Activated T-cell treated with anti-CD3 and anti-CD28 coated beads, Interleukin-2, amount 50 U/mL, for 4 hours (primary cell): ENCODE measurements around the gene SRP14. TPM values are rescaled to one million over a fixed set of nuclear protein-coding genes. Genes with fewer than 3 reads are reported as not detected.
A peak's percentile ranks its signal among the peaks of the same experiment; 100 is the strongest.

Experiments used
- ATAC-seq, 2 donors: fragments of 200-7000 bp; cut with Tn5 transposase; one replicate each; pipeline ENCODE4 v1.10.0; 2021
- DNase-seq: peaks from one replicate; pipeline ENCODE4 v3.0.0-alpha.2; 2020
- H3K27me3 Mint-ChIP-seq: one replicate; pipeline ENCODE4 v1.8.0; 2021; ENCODE audit warnings: low read depth, mixed read lengths
- H3K36me3 Mint-ChIP-seq: one replicate; pipeline ENCODE4 v1.8.0; 2022; ENCODE audit warnings: mixed read lengths; ENCODE audit not compliant: insufficient read depth
- H3K4me1 Mint-ChIP-seq: one replicate; pipeline ENCODE4 v1.8.0; 2021; ENCODE audit warnings: low read depth, mixed read lengths
- H3K4me3 Mint-ChIP-seq: one replicate; pipeline ENCODE4 v1.8.0; 2021; ENCODE audit warnings: mild to moderate bottlenecking, moderate library complexity, mixed read lengths
- H3K9me3 Mint-ChIP-seq: one replicate; pipeline ENCODE4 v1.8.0; 2021; ENCODE audit warnings: mixed read lengths
- total RNA-seq, 3 donors: library from RNA; stranded (reverse); gene quantifications; one replicate each; pipeline ENCODE4 v1.2.1, GENCODE V29; 2021

The SRP14 gene
- total RNA-seq, 3 donors from 2014 or later, result 186 to 222 (median 214) TPM

DNA sequence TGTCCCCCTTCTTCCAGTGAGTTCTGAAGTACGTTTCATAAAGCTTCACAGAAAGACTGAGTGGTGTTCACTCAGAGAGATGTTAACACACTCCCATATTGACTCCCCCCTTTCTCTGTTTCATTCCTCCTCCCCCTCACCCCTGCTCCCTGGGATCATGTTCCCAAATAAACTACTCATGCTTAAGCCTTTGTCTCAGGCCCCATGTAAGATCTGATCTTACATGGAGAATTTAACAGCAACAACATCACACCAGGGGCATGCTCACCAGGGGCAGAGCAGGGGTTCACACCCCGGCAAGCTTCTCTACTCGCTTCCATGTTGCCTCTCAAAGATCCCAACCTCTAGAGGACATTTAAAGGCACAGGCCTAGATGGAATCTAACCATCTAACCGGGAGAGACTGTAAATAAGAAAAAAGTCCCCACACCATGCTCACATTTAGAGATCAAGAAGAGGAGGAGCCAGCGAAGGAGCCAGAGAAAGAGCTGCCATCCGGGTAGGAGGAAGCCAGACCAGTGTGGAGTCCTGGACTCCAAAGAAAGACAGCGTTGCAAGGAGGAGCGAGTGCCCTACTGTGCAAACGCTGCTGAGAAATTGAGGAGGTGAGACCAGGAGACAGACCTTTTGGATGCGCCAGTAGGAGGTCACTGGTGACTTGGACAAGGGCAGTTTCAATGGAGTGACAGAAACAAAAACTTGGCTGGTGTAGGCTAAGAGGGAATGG lies 21.4 kb upstream of the SRP14 start:
- DNase-seq (no peak), ATAC-seq (no peak)
- Mint-ChIP-seq H3K4me1 (peaks cover 33% of the 10 kb centered on the region), H3K36me3 (peaks cover 9% of the 10 kb centered on the region), H3K4me3 (no peak overlapping the region), H3K9me3 (no peaks in the 10 kb centered on the region), H3K27me3 (no peaks in the 10 kb centered on the region)

DNA sequence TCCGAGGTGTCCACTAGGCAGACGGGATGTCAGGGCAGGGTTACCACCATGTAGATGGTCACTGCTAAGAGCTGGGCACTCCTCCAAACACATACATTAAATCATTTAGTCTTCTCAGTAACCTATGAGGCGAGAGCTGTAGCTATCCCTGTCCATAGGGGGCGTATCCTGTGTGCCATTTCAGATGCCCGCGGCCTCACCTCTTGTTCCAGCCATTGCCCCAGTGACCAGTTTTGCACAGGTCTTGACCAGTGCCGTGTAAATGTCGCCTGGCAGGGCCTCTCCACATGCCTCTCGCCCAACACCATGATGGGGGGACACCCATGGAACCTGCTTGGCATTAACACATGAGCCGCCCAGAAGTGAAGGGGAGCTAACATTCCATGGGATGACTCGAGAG lies 20.8 kb upstream of the SRP14 start:
- H3K9me3 Mint-ChIP-seq, result no peaks in the 10 kb centered on the region
- ATAC-seq, result no peak

DNA sequence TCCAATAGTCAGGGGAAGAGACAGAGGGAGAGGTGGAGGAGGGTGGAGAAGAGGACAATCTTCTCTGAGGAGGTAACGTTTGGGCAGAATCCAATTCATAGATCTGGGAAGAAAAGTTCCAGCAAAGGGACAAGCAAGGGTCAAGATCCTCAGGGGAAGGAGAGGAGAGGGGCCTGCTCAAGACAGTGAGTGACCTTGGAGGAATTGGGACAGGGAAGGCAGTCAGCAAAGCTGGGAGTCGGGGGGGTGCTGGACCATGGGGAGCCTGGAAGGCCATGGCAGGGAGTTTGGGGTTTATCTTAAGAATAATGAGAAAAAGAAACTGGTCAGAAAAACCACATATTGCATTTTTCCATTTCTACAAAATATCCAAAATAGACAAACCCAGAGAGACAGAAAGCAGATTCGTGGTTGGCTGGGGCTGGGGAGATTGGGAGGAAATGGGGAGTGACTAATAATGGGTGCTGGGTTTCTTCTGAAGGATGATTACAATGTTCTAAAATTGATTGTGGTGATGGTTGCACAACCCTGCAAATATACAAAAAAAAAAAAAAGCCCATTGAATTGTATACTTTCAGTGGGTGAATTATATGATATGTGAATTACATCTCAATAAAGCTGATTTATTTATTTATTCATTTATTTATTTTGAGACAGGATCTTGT lies 19.6 kb upstream of the SRP14 start:
- peaks cover 9% of the 10 kb centered on the region for H3K36me3 Mint-ChIP-seq
- ATAC-seq, result no peak
- no peak overlapping the region for H3K4me3 Mint-ChIP-seq
- peaks cover 41% of the 10 kb centered on the region for H3K4me1 Mint-ChIP-seq
- no peaks in the 10 kb centered on the region for H3K27me3 Mint-ChIP-seq
- DNase-seq, result no peak
- H3K9me3 Mint-ChIP-seq, result no peaks in the 10 kb centered on the region

More for the DNA sequence above, 20.8 kb upstream of the SRP14 start:
- H3K4me1 Mint-ChIP-seq, result peaks cover 39% of the 10 kb centered on the region
- H3K36me3 Mint-ChIP-seq, result peaks cover 9% of the 10 kb centered on the region
- no peaks in the 10 kb centered on the region for H3K27me3 Mint-ChIP-seq
- no peak for DNase-seq
- no peak overlapping the region for H3K4me3 Mint-ChIP-seq

DNA sequence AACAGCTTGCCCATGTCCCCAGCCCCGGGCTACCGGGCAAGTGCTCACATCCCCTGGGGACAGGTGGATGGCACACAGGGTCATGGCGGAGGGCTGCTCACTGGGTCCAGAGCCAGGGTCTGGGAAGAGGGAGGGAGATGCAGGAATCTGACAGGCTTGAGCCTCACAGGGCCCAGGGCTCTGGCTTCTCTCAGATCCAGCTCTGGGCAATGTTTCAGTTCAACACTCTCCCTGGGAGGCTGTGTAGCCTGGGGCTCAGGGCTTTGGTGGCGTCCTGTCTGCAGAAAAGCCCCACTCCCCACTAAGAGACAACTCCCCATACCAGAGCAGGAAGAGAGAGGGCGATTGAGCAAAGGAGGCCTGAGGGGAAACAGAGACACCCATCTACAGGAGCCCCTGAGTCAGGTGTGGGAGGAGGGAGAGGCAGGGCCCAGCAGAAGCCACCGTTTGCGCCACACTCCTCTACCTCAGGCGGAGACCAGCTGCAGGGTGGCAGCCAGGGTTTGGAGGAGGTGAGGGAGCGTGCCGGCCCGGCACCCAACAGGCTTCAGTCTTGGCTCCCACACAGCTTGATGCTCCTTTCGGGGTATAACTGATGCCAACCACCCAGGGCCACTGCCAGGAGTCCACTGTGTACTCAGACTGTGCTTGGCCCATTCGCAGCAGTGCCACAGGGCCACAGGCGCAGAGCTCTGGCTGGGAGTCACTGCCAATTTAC lies 16.8 kb upstream of the SRP14 start:
- DNase-seq (no peak), ATAC-seq (peak; percentile 29 to 36)
- Mint-ChIP-seq H3K4me1 (peaks cover 53% of the 10 kb centered on the region), H3K4me3 (no peak overlapping the region), H3K27me3 (no peaks in the 10 kb centered on the region), H3K36me3 (peaks cover 9% of the 10 kb centered on the region), H3K9me3 (no peaks in the 10 kb centered on the region)

- ATAC-seq (peak; percentile 52 to 57), DNase-seq (no peak)
- Mint-ChIP-seq H3K9me3 (no peaks in the 10 kb centered on the region), H3K36me3 (peaks cover 9% of the 10 kb centered on the region), H3K4me1 (peaks cover 53% of the 10 kb centered on the region), H3K4me3 (peak overlapping the region; percentile 24), H3K27me3 (no peaks in the 10 kb centered on the region)
These were observed 16.0 kb upstream of the SRP14 start for GRCh38 chr15:40054855-40055575.

DNA sequence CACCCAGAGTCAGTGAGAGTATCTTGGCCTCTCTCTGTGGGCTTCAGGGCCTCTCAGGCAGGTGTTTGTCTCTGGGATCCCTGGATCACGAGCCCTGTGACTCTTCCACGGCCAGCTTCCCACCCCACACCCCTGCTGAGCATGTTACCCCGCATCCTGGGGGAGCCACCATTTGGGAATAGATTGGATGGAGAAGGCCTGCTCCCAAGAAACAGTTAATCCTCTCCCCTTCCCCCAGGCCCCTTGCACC lies 15.5 kb upstream of the SRP14 start:
- peaks cover 58% of the 10 kb centered on the region for H3K4me1 Mint-ChIP-seq
- peak in 1 of 2 donors; percentile 19 for ATAC-seq
- H3K4me3 Mint-ChIP-seq, result no peak overlapping the region
- DNase-seq, result no peak
- no peaks in the 10 kb centered on the region for H3K27me3 Mint-ChIP-seq
- peaks cover 9% of the 10 kb centered on the region for H3K36me3 Mint-ChIP-seq
- no peaks in the 10 kb centered on the region for H3K9me3 Mint-ChIP-seq

GRCh38 chr15:40053831-40054604 lies 15.0 kb upstream of the SRP14 start:
- Mint-ChIP-seq H3K9me3 (no peaks in the 10 kb centered on the region), H3K36me3 (peaks cover 9% of the 10 kb centered on the region), H3K27me3 (no peaks in the 10 kb centered on the region), H3K4me3 (no peak overlapping the region), H3K4me1 (peaks cover 63% of the 10 kb centered on the region)
- ATAC-seq (peak; percentile 84 to 88), DNase-seq (no peak)

DNA sequence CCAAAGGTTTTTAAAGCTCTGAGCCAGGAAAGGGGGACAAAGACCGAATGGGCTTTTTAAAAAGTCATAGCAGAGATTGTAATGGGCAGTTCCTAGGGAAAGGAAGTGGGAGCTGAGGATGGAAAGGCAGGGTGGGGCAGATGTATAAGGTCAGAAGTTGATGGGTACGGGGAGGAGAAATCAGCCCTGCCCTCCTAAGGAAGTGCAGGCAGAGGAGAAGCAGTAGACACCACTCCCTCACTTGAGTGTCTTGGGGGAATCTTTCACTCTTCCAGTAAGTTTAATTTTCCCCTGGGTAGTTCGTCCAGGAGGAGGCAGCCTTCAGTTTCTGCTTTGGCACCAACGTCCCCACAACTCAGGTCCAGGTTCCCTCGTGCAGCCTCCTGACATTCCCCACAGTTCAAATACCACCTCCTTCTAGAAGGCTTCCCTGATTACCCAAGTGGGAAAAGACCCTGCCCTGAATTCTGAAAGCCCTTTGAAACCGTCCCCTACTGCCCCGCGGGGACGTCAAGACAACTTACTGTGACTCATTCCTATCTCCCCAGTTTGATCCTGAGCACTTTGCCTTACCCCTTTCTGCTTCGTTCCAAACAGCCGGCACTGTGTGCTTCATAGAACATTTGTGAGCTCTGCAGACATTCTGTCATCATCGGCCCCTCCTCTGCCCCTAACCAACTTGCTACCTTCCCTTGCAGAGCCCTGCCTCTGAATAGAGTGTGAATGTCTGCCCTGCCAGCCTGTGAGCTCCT lies 14.3 kb upstream of the SRP14 start:
- no peaks in the 10 kb centered on the region for H3K9me3 Mint-ChIP-seq
- ATAC-seq (no peak), DNase-seq (no peak)
- no peaks in the 10 kb centered on the region for H3K27me3 Mint-ChIP-seq
- H3K4me1 Mint-ChIP-seq, result peaks cover 64% of the 10 kb centered on the region
- peaks cover 5% of the 10 kb centered on the region for H3K36me3 Mint-ChIP-seq
- H3K4me3 Mint-ChIP-seq, result no peak overlapping the region

- no peak for ATAC-seq
- DNase-seq, result no peak
- H3K4me1 Mint-ChIP-seq, result peaks cover 66% of the 10 kb centered on the region
- no peaks in the 10 kb centered on the region for H3K9me3 Mint-ChIP-seq
- H3K36me3 Mint-ChIP-seq, result no peaks in the 10 kb centered on the region
- no peaks in the 10 kb centered on the region for H3K27me3 Mint-ChIP-seq
- H3K4me3 Mint-ChIP-seq, result no peak overlapping the region
These were observed 13.6 kb upstream of the SRP14 start for GRCh38 chr15:40052604-40053003.

- no peak overlapping the region for H3K4me3 Mint-ChIP-seq
- H3K27me3 Mint-ChIP-seq, result no peaks in the 10 kb centered on the region
- DNase-seq, result no peak
- ATAC-seq, result no peak
- no peaks in the 10 kb centered on the region for H3K36me3 Mint-ChIP-seq
- peaks cover 74% of the 10 kb centered on the region for H3K4me1 Mint-ChIP-seq
- no peaks in the 10 kb centered on the region for H3K9me3 Mint-ChIP-seq
These were observed 12.8 kb upstream of the SRP14 start for GRCh38 chr15:40051616-40052415.

- no peak overlapping the region for H3K4me3 Mint-ChIP-seq
- DNase-seq (no peak), ATAC-seq (no peak)
- peaks cover 77% of the 10 kb centered on the region for H3K4me1 Mint-ChIP-seq
- no peaks in the 10 kb centered on the region for H3K36me3 Mint-ChIP-seq
- no peaks in the 10 kb centered on the region for H3K9me3 Mint-ChIP-seq
- H3K27me3 Mint-ChIP-seq, result no peaks in the 10 kb centered on the region
These were observed 11.9 kb upstream of the SRP14 start for GRCh38 chr15:40050788-40051470.

DNA sequence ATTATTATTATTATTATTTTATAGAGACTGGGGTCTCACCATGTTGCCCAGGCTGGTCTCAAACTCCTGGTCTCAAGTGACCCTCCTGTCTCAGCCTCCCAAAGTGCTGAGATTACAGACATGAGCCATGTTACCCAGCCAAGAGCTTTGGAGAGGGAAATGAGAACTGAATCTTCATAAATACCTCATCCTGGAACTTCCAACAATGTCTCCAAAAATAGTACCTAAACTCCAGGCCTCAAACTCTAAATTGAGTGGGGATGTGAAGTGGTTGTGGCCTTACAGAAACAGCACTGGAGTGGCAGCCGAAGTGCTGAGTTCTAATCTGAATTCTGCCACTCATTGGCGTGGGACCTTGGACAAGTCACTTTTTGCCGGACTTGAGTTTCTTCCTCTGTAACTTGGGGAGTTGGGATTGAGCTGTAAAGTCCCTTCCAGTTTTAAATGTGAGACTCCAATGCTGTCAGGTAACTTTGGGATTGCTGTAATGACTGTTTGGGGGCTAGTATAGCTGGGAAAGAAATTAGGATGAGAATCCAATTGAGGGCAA lies 10.0 kb upstream of the SRP14 start:
- H3K4me3 Mint-ChIP-seq, result no peak overlapping the region
- no peak for ATAC-seq

More for the DNA sequence above, 10.0 kb upstream of the SRP14 start:
- Mint-ChIP-seq H3K4me1 (peaks cover 76% of the 10 kb centered on the region), H3K36me3 (no peaks in the 10 kb centered on the region), H3K27me3 (no peaks in the 10 kb centered on the region), H3K9me3 (no peaks in the 10 kb centered on the region)
- DNase-seq, result no peak
